GM06990 (cell line): ENCODE results near the gene OPHN1.

Experiments
- DNase-seq: peaks from one replicate; pipeline ENCODE4 v3.0.0-alpha.2; 2011; ENCODE audit not compliant: insufficient read length; ENCODE audit errors: extremely low read depth
- H3K27me3 ChIP-seq: replicated peaks from 2 replicates; pipeline ENCODE4 v1.6.0; 2011; ENCODE audit warnings: low read length; ENCODE audit not compliant: control insufficient read depth, insufficient read depth
- H3K36me3 ChIP-seq: 2 replicates; pipeline ENCODE4 v1.5.1; 2011; ENCODE audit warnings: low read length; ENCODE audit not compliant: control insufficient read depth, insufficient read depth
- H3K4me3 ChIP-seq: replicated peaks from 2 replicates; pipeline ENCODE4 v1.5.1; 2011; ENCODE audit warnings: low read depth, mild to moderate bottlenecking, control low read depth, low read length
- TF ChIP-seq, protein P1 (sequence below): IDR thresholded peaks from 2 replicates; pipeline ENCODE4 v1.5.1; 2011; ENCODE audit warnings: low read length, control low read depth, mild to moderate bottlenecking, inconsistent platforms; ENCODE audit not compliant: insufficient read depth, poor library complexity, severe bottlenecking

The OPHN1 gene

GRCh38 chrX:68261060-68261672 is 172.1 kb downstream of the OPHN1 start:
- TF ChIP-seq, protein P1, sequence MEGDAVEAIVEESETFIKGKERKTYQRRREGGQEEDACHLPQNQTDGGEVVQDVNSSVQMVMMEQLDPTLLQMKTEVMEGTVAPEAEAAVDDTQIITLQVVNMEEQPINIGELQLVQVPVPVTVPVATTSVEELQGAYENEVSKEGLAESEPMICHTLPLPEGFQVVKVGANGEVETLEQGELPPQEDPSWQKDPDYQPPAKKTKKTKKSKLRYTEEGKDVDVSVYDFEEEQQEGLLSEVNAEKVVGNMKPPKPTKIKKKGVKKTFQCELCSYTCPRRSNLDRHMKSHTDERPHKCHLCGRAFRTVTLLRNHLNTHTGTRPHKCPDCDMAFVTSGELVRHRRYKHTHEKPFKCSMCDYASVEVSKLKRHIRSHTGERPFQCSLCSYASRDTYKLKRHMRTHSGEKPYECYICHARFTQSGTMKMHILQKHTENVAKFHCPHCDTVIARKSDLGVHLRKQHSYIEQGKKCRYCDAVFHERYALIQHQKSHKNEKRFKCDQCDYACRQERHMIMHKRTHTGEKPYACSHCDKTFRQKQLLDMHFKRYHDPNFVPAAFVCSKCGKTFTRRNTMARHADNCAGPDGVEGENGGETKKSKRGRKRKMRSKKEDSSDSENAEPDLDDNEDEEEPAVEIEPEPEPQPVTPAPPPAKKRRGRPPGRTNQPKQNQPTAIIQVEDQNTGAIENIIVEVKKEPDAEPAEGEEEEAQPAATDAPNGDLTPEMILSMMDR, result no peak
- H3K4me3 ChIP-seq, result no peak overlapping the region
- no peaks in the 10 kb centered on the region; the same call in 1 of the 2 replicates for H3K27me3 ChIP-seq
- DNase-seq, result no peak
- no peaks in the 10 kb centered on the region for H3K36me3 ChIP-seq

DNA sequence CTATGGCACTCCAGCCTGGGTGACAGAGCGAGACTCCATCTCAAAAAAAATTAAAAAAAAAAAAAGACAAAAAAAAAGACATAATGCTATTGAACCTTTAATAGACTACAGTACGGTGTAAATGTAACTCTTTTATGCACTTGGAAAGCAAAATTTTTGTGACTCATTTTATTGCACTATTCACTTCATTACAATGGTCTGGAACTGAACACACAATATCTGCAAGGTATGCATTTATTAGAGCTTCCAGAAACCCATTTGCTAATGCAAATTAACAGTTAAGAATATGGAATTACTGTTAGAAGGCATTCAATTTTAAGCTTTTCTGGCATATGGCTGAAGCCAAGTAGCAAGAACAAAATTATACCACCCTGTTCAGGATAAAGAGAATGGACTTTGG is 176.3 kb downstream of the OPHN1 start:
- no peaks in the 10 kb centered on the region; the same call in 1 of the 2 replicates for H3K27me3 ChIP-seq
- no peak overlapping the region for H3K4me3 ChIP-seq
- no peak for DNase-seq
- TF ChIP-seq, protein P1, result no peak
- no peaks in the 10 kb centered on the region for H3K36me3 ChIP-seq

DNA sequence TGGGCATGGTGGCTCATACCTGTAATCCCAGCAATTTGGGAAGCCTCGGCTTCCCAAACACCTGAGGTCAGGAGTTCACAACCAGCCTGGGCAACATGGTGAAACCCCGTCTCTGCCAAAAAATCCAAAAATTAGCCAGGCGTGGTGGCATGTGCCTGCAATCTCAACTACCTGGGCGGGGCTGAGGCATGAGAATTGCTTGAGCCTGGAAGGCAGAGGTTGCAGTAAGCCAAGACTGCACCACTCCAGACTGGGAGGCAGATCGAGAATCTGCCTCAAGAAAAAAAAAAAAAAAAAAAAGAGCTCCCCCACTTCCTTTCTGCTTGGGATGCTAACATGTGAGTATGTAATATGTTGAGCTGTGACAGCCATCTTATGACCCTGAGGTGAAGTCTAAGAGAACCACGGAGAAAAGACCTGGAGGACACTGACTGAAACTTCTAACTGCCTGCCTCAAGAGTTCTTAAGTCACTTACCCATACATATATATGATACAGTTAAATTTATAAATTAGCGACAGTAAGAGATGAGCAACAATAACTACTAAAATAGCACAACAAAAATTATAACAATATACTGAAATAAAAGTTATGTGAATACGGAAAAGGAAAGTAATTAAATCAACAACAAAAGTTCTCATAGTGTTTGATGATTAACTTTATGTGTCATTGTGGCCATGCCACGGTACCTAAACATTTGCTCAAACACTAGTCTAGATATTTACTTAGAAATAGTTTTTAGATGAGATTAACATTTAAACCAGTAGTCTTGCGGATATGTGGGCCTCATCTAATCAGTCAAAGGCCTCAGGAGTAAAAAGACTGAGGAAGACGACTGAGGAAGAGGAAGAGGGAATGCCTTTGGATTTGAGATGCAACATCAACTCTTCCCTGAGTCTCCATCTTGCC is 178.3 kb downstream of the OPHN1 start:
- TF ChIP-seq, protein P1, result no peak
- H3K4me3 ChIP-seq, result no peak overlapping the region
- no peaks in the 10 kb centered on the region for H3K27me3 ChIP-seq
- no peaks in the 10 kb centered on the region for H3K36me3 ChIP-seq
- no peak for DNase-seq

GRCh38 chrX:68252664-68253063 is 180.6 kb downstream of the OPHN1 start:
- Histone ChIP-seq H3K27me3 (no peaks in the 10 kb centered on the region), H3K4me3 (no peak overlapping the region), H3K36me3 (no peaks in the 10 kb centered on the region)
- TF ChIP-seq, protein P1, result no peak
- no peak for DNase-seq

GRCh38 chrX:68249903-68250302 is 183.4 kb downstream of the OPHN1 start:
- Histone ChIP-seq H3K36me3 (no peaks in the 10 kb centered on the region), H3K4me3 (no peak overlapping the region), H3K27me3 (no peaks in the 10 kb centered on the region)
- TF ChIP-seq, protein P1, result no peak
- no peak for DNase-seq
